Esophagus muscularis mucosa (tissue), 4 donors: ENCODE results near the gene ACY1. TPM values are rescaled to one million over a fixed set of nuclear protein-coding genes. Genes with fewer than 3 reads are reported as not detected.

Experiments used
- DNase-seq: peaks from one replicate; pipeline ENCODE4 v3.0.0-alpha.2; 2017; ENCODE audit errors: extremely low spot score
- H3K27ac ChIP-seq, 4 donors: fragments of 200-600 bp; sonication (generic); replicated peaks in 1 of 4; 1 replicate in 3 of 4; 2 replicates in 1 of 4; pipeline ENCODE4 v1.5.1; 2016 to 2019; ENCODE audit warnings: mild to moderate bottlenecking in 1 of 4
- H3K27me3 ChIP-seq, 4 donors: fragments of 200-600 bp; sonication (generic); one replicate each; pipeline versions ENCODE4 v1.5.1 to v1.6.0; 2016 to 2019
- H3K36me3 ChIP-seq, 4 donors: fragments of 200-600 bp; sonication (generic); one replicate each; pipeline ENCODE4 v1.5.1; 2016 to 2019
- H3K4me1 ChIP-seq, 4 donors: fragments of 200-600 bp; sonication (generic); one replicate each; pipeline ENCODE4 v1.5.1; 2016 to 2019
- H3K4me3 ChIP-seq, 4 donors: fragments of 200-600 bp; sonication (generic); 1 replicate in 2 of 4; 2 replicates in 2 of 4; pipeline ENCODE4 v1.5.1; 2016 to 2019; ENCODE audit warnings: mild to moderate bottlenecking in 4 of 4, moderate library complexity in 1 of 4
- H3K9me3 ChIP-seq, 4 donors: fragments of 200-600 bp; sonication (generic); 1 replicate in 3 of 4; 2 replicates in 1 of 4; pipeline ENCODE4 v1.5.1; 2016 to 2019
- CTCF ChIP-seq, 3 experiments: fragments of 200-600 bp in 2 of 3; fragments of 450-650 bp in 1 of 3; sonication (generic) in 2 of 3; IDR thresholded peaks; one replicate each; pipeline ENCODE4 v1.5.1; 2017 to 2019; ENCODE audit warnings: antibody characterized with exemption in 3 of 3, mild to moderate bottlenecking in 2 of 3, moderate library complexity in 1 of 3
- EP300 ChIP-seq: sonication (generic); formaldehyde crosslinking; IDR thresholded peaks from one replicate; pipeline ENCODE4 v1.6.1; 2017; ENCODE audit warnings: antibody characterized with exemption
- POLR2A ChIP-seq: fragments of 450-650 bp; IDR thresholded peaks from one replicate; pipeline ENCODE4 v1.6.1; 2017; ENCODE audit warnings: antibody characterized with exemption, moderate library complexity, mild to moderate bottlenecking, low read depth
- POLR2AphosphoS5 ChIP-seq, 2 donors: sonication (generic); formaldehyde crosslinking; IDR thresholded peaks; one replicate each; pipeline ENCODE4 v1.6.1; 2017; ENCODE audit warnings: antibody characterized with exemption in 2 of 2
- WGBS: methylation state at CpG from one replicate; pipeline ENCODE4 v1.1.5; 2018; 5-methylcytosine and 5-hydroxymethylcytosine counted together
- intact Hi-C: fragments of 100-400 bp; cut with DNase I; formaldehyde crosslinking; loops from one replicate; pipeline ENCODE4 v1.15.1; 2023
- total RNA-seq, 4 donors: library from RNA; depleted of rRNA; stranded (reverse); fragments of >200 nt; gene quantifications; one replicate each; pipeline versions ENCODE4 v1.1.0 to v1.2.1, GENCODE V29; 2016

ACY1 gene
- total RNA-seq, result 10 to 100 TPM in 3 of 4 donors, 1 to 10 TPM in 1; 10.0 to 19.2 (median 15.8) TPM

GRCh38 chr3:51982838-51983577 is at the start of gene ACY1:
Gene ACY1, plus strand, starts transcription at chr3:51983535. Its CDS starts 530 bp downstream, at chr3:51984065.
- Histone ChIP-seq H3K27ac (peak within 1 kb of the TSS; percentile 92 to 97 (median 96)), H3K4me1 (peaks cover 22 to 43% (median 30%) of the 10 kb centered on the region in 4 donors), H3K36me3 (peaks cover 0 to 17% (median 6%) of the 10 kb centered on the region in 4 donors), H3K9me3 (no peaks in the 10 kb centered on the region), H3K27me3 (no peaks in the 10 kb centered on the region), H3K4me3 (peak within 1 kb of the TSS; percentile 66 to 69 (median 68))
- intact Hi-C loops, result no loop called here
- WGBS, result under 1% methylated on average over 34 of the region's 68 CpGs
- peak; percentile 95 for DNase-seq
- TF ChIP-seq CTCF (IDR thresholded peaks at IDR 0.05), result no peak
- peak; percentile 85 to 89 for TF ChIP-seq POLR2AphosphoS5 (IDR thresholded peaks at IDR 0.05)
- no peak for TF ChIP-seq EP300

GRCh38 chr3:51934139-51934850 is 49.0 kb upstream of the ACY1 start:
- TF ChIP-seq CTCF (IDR thresholded peaks at IDR 0.05) (no peak), EP300 (no peak), POLR2A (no peak), POLR2AphosphoS5 (IDR thresholded peaks at IDR 0.05) (no peak)
- no peak overlapping the region for H3K27ac ChIP-seq
- H3K27me3 ChIP-seq, result no peaks in the 10 kb centered on the region
- H3K4me1 ChIP-seq, result peaks cover 0 to 9% (median 0%) of the 10 kb centered on the region in 4 donors
- H3K36me3 ChIP-seq, result peaks cover 49 to 76% (median 69%) of the 10 kb centered on the region in 4 donors
- H3K9me3 ChIP-seq, result no peaks in the 10 kb centered on the region
- intact Hi-C loops, result no loop called here
- DNase-seq, result no peak
- WGBS, result 95% methylated on average over 6 of the region's 11 CpGs
- no peak overlapping the region for H3K4me3 ChIP-seq

GRCh38 chr3:51934991-51935885 is 48.1 kb upstream of the ACY1 start:
- Histone ChIP-seq H3K4me3 (no peak overlapping the region), H3K27me3 (no peaks in the 10 kb centered on the region), H3K9me3 (no peaks in the 10 kb centered on the region), H3K4me1 (peaks cover 4 to 16% (median 5%) of the 10 kb centered on the region in 4 donors), H3K36me3 (peaks cover 49 to 76% (median 72%) of the 10 kb centered on the region in 4 donors), H3K27ac (no peak overlapping the region)
- TF ChIP-seq CTCF (IDR thresholded peaks at IDR 0.05) (no peak), POLR2AphosphoS5 (IDR thresholded peaks at IDR 0.05) (no peak)
- DNase-seq, result no peak
- 95% methylated on average over 26 of the region's 28 CpGs for WGBS
- intact Hi-C loops, result no loop called here

GRCh38 chr3:51935886-51936755 is 47.2 kb upstream of the ACY1 start:
- no peaks in the 10 kb centered on the region for H3K27me3 ChIP-seq
- 96% methylated on average over 17 of the region's 25 CpGs for WGBS
- no peak for TF ChIP-seq POLR2A
- TF ChIP-seq CTCF (IDR thresholded peaks at IDR 0.05), result no peak
- TF ChIP-seq EP300, result no peak
- no peak overlapping the region for H3K4me3 ChIP-seq
- H3K27ac ChIP-seq, result no peak overlapping the region
- H3K9me3 ChIP-seq, result no peaks in the 10 kb centered on the region
- DNase-seq, result no peak
- intact Hi-C loops, result no loop called here
- H3K36me3 ChIP-seq, result peaks cover 49 to 76% (median 72%) of the 10 kb centered on the region in 4 donors
- peaks cover 13 to 25% (median 14%) of the 10 kb centered on the region in 4 donors for H3K4me1 ChIP-seq
